GM12874 (cell line): Measurements from ENCODE around the gene CECR2.

Experiments
- CTCF ChIP-seq: IDR thresholded peaks from 2 replicates; pipeline ENCODE4 v1.5.1; 2011; ENCODE audit warnings: low read depth, mild to moderate bottlenecking, control low read depth, low read length, moderate library complexity; ENCODE audit not compliant: insufficient read depth

Gene CECR2

GRCh38 chr22:17470880-17471500 lies 101.7 kb downstream of the CECR2 start:
- TF ChIP-seq CTCF, result no peak

GRCh38 chr22:17471886-17472535 lies 102.8 kb downstream of the CECR2 start:
- TF ChIP-seq CTCF, result no peak

GRCh38 chr22:17472932-17473331 lies 103.7 kb downstream of the CECR2 start:
- no peak for TF ChIP-seq CTCF

- no peak for TF ChIP-seq CTCF
These were observed 106.3 kb downstream of the CECR2 start for GRCh38 chr22:17475318-17476230.

GRCh38 chr22:17476838-17477237 lies 107.6 kb downstream of the CECR2 start:
- no peak for TF ChIP-seq CTCF

- no peak for TF ChIP-seq CTCF
These were observed 108.2 kb downstream of the CECR2 start for GRCh38 chr22:17477391-17477833.

- TF ChIP-seq CTCF, result no peak
These were observed 109.9 kb downstream of the CECR2 start for GRCh38 chr22:17479135-17479534.
